Heart left ventricle (tissue), 16 donors: ENCODE data around the gene RECK. TPM values are rescaled to one million over a fixed set of nuclear protein-coding genes. Genes with fewer than 3 reads are reported as not detected.

Experiments
- ATAC-seq, 4 donors: fragments of 200-7000 bp; cut with Tn5 transposase; one replicate each; pipeline ENCODE4 v1.9.1; 2020 to 2022; ENCODE audit warnings: moderate library complexity in 4 of 4, mild to moderate bottlenecking in 3 of 4, moderate number of reproducible peaks in 1 of 4
- DNase-seq, 5 donors: peaks; one replicate each; pipeline ENCODE4 v3.0.0-alpha.2; 2020
- H3K27ac ChIP-seq, 12 donors: fragments of 200-600 bp; sonication (generic) in 4 of 12; one replicate each; pipeline versions ENCODE4 v1.5.0 to v1.8.0; 2016 to 2022; ENCODE audit warnings: mild to moderate bottlenecking in 2 of 12
- H3K27me3 ChIP-seq, 9 donors: fragments of 200-600 bp; sonication (generic) in 2 of 9; one replicate each; pipeline versions ENCODE4 v1.5.1 to v1.8.0; 2016 to 2022; ENCODE audit warnings: mild to moderate bottlenecking in 3 of 9
- H3K36me3 ChIP-seq, 9 donors: fragments of 200-600 bp; sonication (generic) in 2 of 9; one replicate each; pipeline versions ENCODE4 v1.5.0 to v1.8.0; 2018 to 2022; ENCODE audit warnings: mild to moderate bottlenecking in 2 of 9
- H3K4me1 ChIP-seq, 12 donors: fragments of 200-600 bp; sonication (generic) in 4 of 12; one replicate each; pipeline versions ENCODE4 v1.5.0 to v1.8.0; 2016 to 2022; ENCODE audit warnings: mild to moderate bottlenecking in 3 of 12
- H3K4me3 ChIP-seq, 12 donors: fragments of 200-600 bp; sonication (generic) in 4 of 12; one replicate each; pipeline versions ENCODE4 v1.5.0 to v1.8.0; 2017 to 2022; ENCODE audit warnings: mild to moderate bottlenecking in 9 of 12, moderate library complexity in 4 of 12
- H3K9me3 ChIP-seq, 12 donors: fragments of 200-600 bp; sonication (generic) in 4 of 12; one replicate each; pipeline versions ENCODE4 v1.5.0 to v1.8.0; 2016 to 2022; ENCODE audit warnings: mild to moderate bottlenecking in 1 of 12
- POLR2A ChIP-seq, 2 donors: fragments of 450-650 bp; IDR thresholded peaks; one replicate each; pipeline ENCODE4 v1.6.1; 2017; ENCODE audit warnings: antibody characterized with exemption in 2 of 2, mild to moderate bottlenecking in 2 of 2, moderate library complexity in 2 of 2
- WGBS, 4 donors: extraction: QIAGEN DNeasy Blood & Tissue Kit in 2 of 4; methylation state at CpG; one replicate each; pipeline versions ENCODE4 v1.1.5 to v1.1.7; 2013 to 2018; 5-methylcytosine and 5-hydroxymethylcytosine counted together
- intact Hi-C, 10 donors: fragments of 100-400 bp; cut with DNase I; formaldehyde crosslinking; loops; one replicate each; pipeline versions ENCODE4 v1.11.1 to v1.14.2; 2022
- polyA plus RNA-seq, 2 donors: library from polyadenylated mRNA; stranded (reverse); fragments of 200-250 nt; gene quantifications; one replicate each; pipeline ENCODE4 v1.2.3, GENCODE V29; 2013
- total RNA-seq, 9 donors: library from RNA; depleted of rRNA in 2 of 9; stranded (reverse); fragments of >200 nt in 2 of 9; fragmentation: NEBNext Ultra II Directional in 3 of 9; extraction: Animal tissue kit (Norgen Biotek cat#: 25700) in 3 of 9; gene quantifications; one replicate each; pipeline versions ENCODE4 v1.1.0 to v1.2.4, GENCODE V29; 2016 to 2023
- TF ChIP-seq, protein P1 (sequence below), 12 donors: fragments of 200-600 bp; sonication (generic) in 4 of 12; IDR thresholded peaks; one replicate each; pipeline versions ENCODE4 v1.5.0 to v1.8.0; 2018 to 2022; ENCODE audit warnings: antibody characterized with exemption in 12 of 12, mild to moderate bottlenecking in 5 of 12
- donor health status: ischemic (EF 13 %, LVEDD 7.1; RV severe dilation, severe dysfunction).
- donor health status: healthy with polysubstance abuse.
- donor health status: DM: no; HTN: yes; CAD: no.
- donor health status: DM: no; HTN: no; CAD: no.
- donor health status: ischemic (EF 25% LVEDD 6.9; RV normal size, moderate dysfunction).
- donor health status: ischemic (EF 25% LVEDD 5.7; RV mildly dilated, moderate dysfunction).
- donor health status: healthy.
- donor health status: DM: yes; HTN: yes; CAD: no.
- donor health status: ischemic (EF 35%, LVEDD 5.7; RV mildly dilated, moderate dysfunction).
- donor health status: nonischemic (EF 11% LVEDD 7.7; RV severe dilation, severe dysfunction).
- donor health status: DM: yes; HTN: yes; CAD: no.
- donor health status: PGD.
- donor health status: ischemic (EF 29% LVEDD 5.4; RV normal size, mild dysfunction).
- donor health status: nonischemic (EF 23%, LVEDD 6.1; RV moderate dilation, normal function).

RECK gene
- total and polyA plus RNA-seq, 11 donors = 2.5 to 10.2 (median 4.9) TPM

DNA sequence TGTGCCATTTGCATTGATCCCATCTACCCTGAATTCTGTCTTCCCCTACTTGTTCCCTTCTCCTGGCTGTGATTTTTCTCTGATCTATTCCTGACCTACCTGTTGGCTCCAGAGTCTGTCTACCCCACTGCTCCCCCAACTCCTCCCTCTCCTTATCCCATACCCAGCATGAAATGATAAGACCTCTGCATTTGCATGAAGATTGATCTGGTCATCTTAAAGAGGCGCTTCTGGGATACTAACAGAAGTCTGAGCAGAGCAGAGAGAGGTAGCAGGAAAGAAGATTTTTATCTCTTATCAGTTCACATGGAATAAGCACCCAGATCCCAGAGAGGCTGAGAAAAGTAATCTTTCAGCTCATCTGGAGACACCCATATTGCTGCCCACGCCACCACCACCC, 81.5 kb downstream of the RECK start:
- DNase-seq (no peak), ATAC-seq (no peak)
- peaks cover 0 to 73% (median 42%) of the 10 kb centered on the region in 9 donors for H3K36me3 ChIP-seq
- H3K9me3 ChIP-seq = no peaks in the 10 kb centered on the region
- H3K4me1 ChIP-seq = no peaks in the 10 kb centered on the region
- no peak overlapping the region for H3K4me3 ChIP-seq
- WGBS, 4 donors = 97 to 100% (median 98%) methylated on average over 2 of the region's 2 CpGs
- no peak overlapping the region for H3K27ac ChIP-seq
- H3K27me3 ChIP-seq = no peaks in the 10 kb centered on the region
- no peak for TF ChIP-seq POLR2A (IDR thresholded peaks at IDR 0.05)
- TF ChIP-seq, protein P1, sequence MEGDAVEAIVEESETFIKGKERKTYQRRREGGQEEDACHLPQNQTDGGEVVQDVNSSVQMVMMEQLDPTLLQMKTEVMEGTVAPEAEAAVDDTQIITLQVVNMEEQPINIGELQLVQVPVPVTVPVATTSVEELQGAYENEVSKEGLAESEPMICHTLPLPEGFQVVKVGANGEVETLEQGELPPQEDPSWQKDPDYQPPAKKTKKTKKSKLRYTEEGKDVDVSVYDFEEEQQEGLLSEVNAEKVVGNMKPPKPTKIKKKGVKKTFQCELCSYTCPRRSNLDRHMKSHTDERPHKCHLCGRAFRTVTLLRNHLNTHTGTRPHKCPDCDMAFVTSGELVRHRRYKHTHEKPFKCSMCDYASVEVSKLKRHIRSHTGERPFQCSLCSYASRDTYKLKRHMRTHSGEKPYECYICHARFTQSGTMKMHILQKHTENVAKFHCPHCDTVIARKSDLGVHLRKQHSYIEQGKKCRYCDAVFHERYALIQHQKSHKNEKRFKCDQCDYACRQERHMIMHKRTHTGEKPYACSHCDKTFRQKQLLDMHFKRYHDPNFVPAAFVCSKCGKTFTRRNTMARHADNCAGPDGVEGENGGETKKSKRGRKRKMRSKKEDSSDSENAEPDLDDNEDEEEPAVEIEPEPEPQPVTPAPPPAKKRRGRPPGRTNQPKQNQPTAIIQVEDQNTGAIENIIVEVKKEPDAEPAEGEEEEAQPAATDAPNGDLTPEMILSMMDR (IDR thresholded peaks at IDR 0.05) = no peak
- intact Hi-C loops = no loop called here

DNA sequence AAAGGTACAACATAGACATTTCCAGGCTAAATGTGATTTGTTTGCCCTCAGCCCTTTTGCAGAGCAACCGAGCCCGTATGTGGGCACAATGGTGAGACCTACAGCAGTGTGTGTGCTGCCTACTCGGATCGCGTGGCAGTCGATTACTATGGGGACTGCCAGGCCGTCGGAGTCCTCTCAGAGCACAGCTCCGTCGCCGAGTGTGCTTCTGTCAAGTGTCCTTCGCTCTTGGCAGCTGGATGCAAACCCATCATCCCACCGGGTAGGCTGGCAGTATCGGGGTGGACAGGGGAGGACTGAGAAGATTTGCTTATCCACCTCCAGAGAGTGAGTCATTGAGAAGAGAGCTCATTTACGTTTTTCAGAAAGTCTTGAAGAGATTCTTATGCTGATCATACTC, 82.0 kb downstream of the RECK start:
- 74 to 82% (median 80%) methylated on average over 15 of the region's 15 CpGs for WGBS, 4 donors
- no peaks in the 10 kb centered on the region for H3K9me3 ChIP-seq
- no peak overlapping the region for H3K4me3 ChIP-seq
- ATAC-seq (no peak), DNase-seq (no peak)
- no peak overlapping the region for H3K27ac ChIP-seq
- H3K27me3 ChIP-seq = no peaks in the 10 kb centered on the region
- no peaks in the 10 kb centered on the region for H3K4me1 ChIP-seq
- intact Hi-C loops = no loop called here
- TF ChIP-seq POLR2A (IDR thresholded peaks at IDR 0.05) = no peak
- TF ChIP-seq, protein P1 (IDR thresholded peaks at IDR 0.05) = no peak
- H3K36me3 ChIP-seq = peaks cover 0 to 73% (median 46%) of the 10 kb centered on the region in 9 donors

DNA sequence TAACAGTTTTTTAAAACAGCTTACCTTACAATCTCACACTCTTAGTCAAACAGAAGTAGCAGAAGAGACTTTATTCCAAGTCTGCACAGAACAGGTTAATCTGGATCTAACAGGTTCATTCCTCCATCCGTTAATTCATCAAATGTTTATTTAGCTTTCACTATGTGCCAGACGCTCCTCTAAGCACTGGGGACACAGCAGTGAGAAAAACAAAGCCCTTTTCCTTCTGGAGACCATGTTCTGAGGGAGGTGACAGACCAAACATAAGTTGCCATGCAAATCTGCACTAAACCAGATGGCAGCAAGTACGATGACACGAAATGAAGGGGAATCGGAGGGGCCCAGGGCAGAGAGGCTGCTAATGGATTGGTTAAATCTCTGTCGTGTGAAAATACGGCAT, 82.8 kb downstream of the RECK start:
- TF ChIP-seq, protein P1 (IDR thresholded peaks at IDR 0.05) = no peak
- TF ChIP-seq POLR2A (IDR thresholded peaks at IDR 0.05) = no peak
- Histone ChIP-seq H3K27me3 (no peaks in the 10 kb centered on the region), H3K4me1 (no peaks in the 10 kb centered on the region), H3K4me3 (no peak overlapping the region), H3K9me3 (no peaks in the 10 kb centered on the region), H3K36me3 (peaks cover 0 to 69% (median 44%) of the 10 kb centered on the region in 9 donors), H3K27ac (no peak overlapping the region)
- ATAC-seq (no peak), DNase-seq (no peak)
- intact Hi-C loops = no loop called here
- 87 to 94% (median 94%) methylated on average over 7 of the region's 7 CpGs for WGBS, 4 donors

DNA sequence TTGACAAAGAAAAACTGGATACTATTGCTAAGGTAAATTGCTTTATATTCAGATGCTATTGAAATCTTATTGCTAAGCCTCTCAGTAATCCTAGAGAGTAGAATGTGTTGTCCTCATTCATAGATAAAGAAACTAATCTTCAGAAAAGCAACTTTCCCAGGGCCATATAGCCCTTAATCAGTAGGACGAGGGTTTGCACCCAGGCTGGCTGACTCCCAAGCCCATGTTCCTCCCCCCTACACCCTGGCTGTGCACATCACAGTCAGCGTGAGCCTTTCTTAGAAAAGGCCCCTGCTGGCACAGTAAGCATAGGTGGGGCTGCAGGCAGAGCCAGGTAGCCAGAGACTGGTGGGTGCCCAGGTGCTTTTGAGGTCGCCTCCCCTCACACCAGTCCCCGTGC, 84.0 kb downstream of the RECK start:
- WGBS, 4 donors = 82 to 87% (median 86%) methylated on average over 2 to 4 of the region's 4 CpGs
- ATAC-seq = no peak
- H3K27ac ChIP-seq = no peak overlapping the region

More for the DNA sequence above, 84.0 kb downstream of the RECK start:
- Histone ChIP-seq H3K4me3 (no peak overlapping the region), H3K27me3 (no peaks in the 10 kb centered on the region), H3K36me3 (peaks cover 0 to 72% (median 44%) of the 10 kb centered on the region in 9 donors), H3K9me3 (no peaks in the 10 kb centered on the region), H3K4me1 (no peaks in the 10 kb centered on the region)
- intact Hi-C loops = loop anchor here in 1 of 10 donors (10.0 kb wide), 1 partner anchor 54 kb away; no protein-coding TSS in a partner anchor
- no peak for TF ChIP-seq POLR2A (IDR thresholded peaks at IDR 0.05)
- TF ChIP-seq, protein P1 (IDR thresholded peaks at IDR 0.05) = no peak
- no peak for DNase-seq
